HG02763 (cell line): ENCODE results near the gene TMEM272.

ENCODE experiments used
- ATAC-seq: cut with Tn5 transposase; IDR thresholded peaks from one replicate; pipeline ENCODE4 v1.9.1; 2021; ENCODE audit warnings: mild to moderate bottlenecking, moderate library complexity; ENCODE audit not compliant: unreplicated experiment

Gene TMEM272

GRCh38 chr13:51806566-51806965, 38.4 kb downstream of the TMEM272 start:
- ATAC-seq: no peak

DNA sequence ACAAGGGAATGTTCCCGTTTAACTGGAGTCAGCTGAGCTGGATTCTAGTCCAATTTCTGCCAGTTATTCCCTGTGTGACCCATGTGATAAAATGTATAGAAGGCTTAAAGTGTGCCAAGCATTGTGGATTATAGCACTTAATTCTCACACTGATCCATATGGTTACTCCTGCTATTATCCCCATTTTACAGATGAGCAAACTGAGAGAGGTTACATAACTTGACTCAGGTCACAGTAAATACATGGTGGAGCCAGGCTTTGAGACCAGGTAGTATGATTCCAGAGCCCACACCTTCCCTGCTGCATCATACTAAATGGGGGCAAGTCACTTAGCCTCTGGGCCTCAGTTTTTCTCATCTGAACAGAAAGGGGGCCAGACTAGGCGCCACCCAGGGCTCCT, 39.1 kb downstream of the TMEM272 start:
- ATAC-seq: no peak

- ATAC-seq: no peak
These were observed 39.7 kb downstream of the TMEM272 start for GRCh38 chr13:51805313-51805712.

GRCh38 chr13:51804295-51805172, 40.4 kb downstream of the TMEM272 start:
- no peak for ATAC-seq

GRCh38 chr13:51803422-51804294, 41.3 kb downstream of the TMEM272 start, which contains the start of gene DHRS12:
TSS of gene DHRS12 (minus strand) at chr13:51804163. CDS start at chr13:51799659, 4,504 bp downstream.
- ATAC-seq: peak; percentile 92

- ATAC-seq: no peak
These were observed 42.2 kb downstream of the TMEM272 start for GRCh38 chr13:51802631-51803418.

DNA sequence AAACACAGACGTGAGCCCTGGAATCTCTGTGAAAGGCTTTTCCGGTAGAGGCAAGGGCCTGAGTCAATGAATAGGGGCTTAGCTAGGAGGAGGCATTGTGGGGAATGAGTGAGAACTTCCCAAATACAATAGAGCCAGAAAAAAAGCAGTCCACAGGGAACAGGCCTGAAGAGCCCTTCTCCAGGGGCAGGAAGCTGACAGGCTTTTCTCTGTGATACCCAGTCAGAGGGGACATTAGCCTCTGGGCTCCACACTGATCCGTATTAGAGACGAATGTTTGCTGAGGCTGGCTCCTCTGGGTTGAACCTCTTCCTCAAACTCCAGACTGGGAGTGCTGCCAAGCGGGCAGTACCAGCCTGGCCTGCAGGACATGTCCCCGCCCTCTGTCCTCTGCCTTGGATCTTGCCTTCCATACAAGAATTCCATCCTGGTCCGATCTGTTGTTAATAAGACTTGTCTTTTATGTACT, 43.3 kb downstream of the TMEM272 start:
- no peak for ATAC-seq

DNA sequence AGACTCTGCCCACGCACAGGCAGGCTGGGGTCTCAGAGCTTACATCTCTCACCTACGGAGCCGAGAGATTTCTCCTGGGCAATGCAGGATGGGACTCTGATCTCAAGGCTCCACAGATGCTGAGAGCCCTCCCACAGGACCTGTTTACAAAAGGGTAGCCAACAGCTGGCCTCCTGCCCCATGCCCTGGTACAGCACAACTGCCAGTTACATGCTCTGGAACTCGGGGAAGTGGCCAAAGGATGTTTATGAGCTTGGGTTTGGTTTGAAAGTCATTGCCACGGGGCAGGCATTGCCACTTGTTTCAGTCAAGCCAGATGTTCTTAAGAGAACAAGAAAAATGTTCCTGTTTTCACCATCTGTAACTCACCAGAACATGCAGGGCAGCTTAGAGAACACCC, 44.5 kb downstream of the TMEM272 start:
- no peak for ATAC-seq

- ATAC-seq: no peak
These were observed 45.7 kb downstream of the TMEM272 start for GRCh38 chr13:51799261-51799660.

DNA sequence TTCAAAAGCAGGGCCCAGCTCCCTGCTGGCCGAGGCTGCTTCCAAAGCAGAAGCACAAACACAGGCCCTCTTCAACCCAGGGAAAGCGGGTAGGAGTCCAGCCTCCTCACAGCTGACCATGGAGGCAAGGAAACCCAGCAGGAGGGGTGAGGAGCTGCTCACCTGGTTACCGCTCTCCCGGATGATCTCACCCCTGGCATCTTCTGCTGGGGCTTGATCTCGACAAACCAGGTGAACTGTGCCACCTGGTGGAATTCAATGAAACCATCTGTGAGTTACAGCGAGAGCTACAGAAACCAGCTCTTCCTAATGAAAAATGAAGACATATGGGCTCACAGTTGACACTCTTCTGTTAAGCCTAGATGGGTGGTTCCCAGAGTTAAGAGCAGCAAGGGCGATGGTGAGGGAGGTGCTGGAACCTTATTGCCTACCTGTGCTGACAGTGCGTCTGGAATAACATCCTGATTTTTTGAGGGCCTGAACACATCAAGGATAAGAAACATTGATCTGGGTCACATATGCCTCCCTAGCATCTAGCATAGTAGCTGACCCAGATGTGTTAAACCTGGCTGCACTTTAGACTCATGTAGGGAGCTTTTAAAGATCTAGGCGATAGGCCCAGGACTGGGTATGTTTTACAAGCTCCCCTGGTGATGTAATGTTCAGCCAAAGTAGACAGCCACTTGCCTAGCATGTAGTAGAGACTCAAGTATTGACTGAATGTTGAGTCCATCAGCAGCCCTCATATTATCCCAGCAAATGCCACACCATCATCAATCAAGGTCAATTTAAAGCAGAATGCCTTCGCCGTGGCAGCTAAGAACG, 47.1 kb downstream of the TMEM272 start:
- no peak for ATAC-seq

DNA sequence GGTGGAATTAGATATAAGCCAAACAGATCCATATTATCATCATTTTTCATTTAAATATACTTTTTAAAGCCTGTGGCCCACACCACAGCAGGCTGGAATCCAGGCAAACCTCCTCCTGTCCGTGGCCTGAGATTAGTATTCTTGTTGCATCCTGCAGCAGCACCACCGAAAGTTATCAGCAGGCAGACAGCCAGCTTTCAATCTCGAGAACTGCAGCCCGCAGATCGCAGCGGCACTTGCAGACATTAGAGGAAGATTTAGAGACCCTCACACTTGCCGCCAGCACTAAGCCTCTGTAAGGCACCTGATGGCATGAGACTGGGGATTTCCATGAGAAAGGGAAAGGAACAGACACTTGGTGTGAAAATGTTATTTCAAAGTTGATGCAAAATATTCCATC, 48.4 kb downstream of the TMEM272 start:
- ATAC-seq: no peak

- ATAC-seq: no peak
These were observed 49.6 kb downstream of the TMEM272 start for GRCh38 chr13:51795419-51795818.

GRCh38 chr13:51794964-51795363, 50.0 kb downstream of the TMEM272 start:
- ATAC-seq: no peak

- ATAC-seq: peak; percentile 55
These were observed 51.3 kb downstream of the TMEM272 start for GRCh38 chr13:51793570-51794271.

DNA sequence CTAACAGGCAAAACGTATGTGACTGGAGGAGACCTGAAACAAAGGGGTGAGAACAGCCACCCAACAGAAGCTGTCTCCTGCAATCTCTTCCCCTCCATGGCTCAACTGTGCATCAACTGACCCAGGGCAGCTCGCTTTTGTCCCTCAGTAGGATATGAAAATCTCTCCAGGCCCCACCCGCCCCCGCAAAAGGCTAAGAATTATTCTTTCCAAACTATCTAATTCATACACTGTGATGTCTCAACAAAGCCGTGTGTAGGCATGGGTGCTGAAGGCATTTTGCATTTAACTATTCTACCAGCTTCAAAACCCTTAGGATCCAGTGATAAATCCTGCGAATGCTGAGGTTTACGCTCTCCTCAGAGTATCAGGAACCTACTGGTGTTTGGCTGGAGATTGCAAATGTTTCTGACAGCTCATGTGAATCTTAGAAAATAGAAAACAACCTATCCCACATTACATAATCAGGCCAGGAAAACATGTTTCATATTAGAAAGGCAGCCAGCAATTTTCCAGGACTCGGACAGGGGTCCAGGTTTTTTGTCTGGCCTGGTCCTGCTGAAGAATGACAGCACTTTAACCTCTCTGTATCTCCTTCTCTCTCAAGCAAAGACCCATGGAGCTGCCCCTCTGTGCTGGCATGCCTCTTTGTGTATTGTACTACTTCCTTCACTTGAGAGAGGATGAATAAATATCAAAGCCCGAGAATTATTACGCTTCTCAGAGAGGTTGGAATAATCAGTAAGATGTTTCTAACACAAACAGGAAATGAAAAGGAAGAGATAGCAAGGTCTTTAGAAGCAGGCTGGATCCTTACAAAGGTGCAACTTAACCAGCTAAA, 58.3 kb downstream of the TMEM272 start:
- no peak for ATAC-seq

DNA sequence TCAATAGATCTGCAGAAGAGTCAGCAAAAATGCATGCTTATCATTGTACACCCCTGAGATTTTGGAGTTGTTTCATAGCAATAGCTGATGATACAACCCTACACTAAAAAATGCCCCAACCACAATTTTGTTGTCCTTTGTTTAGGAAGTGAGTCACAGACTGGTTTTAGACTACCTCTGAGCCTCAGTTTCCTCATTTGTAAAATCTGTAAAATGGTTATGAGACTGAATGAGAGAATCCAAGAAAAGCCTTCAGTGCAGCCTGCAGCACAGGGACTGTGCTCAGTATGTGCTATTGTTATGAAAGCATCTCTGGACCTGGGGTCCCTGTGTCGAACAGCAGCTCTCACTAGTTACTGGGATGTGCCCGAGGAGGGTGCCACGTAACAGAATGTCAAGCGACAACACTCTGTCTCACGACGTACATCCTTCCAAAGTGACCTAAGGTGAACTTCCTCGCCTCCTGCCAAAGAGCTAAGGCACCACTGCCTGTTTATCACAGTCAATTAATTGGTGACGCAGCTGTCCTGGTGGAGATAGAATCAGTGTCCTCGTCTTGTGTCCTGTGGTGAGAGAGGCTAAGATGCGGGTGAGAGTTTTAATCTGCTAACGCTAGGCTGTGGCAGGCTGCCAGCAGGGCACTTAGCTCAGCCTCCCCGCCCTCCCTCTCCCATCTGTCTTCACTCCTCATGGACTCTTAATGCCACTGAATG, 59.1 kb downstream of the TMEM272 start:
- no peak for ATAC-seq

- ATAC-seq: no peak
These were observed 60.9 kb downstream of the TMEM272 start for GRCh38 chr13:51784097-51784496.
